ENCODE data around the gene TET3.

DNA sequence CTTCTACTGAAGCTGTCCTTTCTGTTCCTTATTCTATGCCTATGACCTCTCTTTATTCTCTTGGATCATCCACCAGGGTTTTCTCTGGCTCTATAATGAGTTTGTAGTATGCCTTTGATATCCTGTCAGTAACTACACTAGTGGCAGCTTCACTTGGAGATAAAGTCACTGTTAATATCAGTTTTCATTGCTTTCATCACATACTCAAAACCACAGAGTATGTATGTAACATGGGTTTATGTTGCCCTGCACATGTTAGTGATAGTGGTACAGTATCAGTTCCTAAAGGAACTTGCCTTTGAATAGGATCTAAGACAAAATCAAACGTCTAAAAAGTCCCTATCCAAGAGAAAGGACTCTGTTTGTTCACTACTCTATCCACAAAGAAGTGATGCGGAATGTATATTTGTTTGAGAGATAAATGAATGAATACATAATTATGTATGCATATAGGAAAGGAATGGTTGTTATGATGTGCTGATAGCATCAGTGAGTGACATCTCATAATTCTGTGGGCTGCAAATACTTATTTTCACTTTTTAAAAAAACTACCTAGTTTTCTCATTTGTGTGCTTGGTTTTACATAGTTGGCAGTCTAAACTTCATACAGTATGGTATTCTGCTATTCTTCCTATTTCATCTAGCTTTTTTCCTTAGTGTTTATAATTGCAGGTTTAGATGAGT lies 45.1 kb downstream of the TET3 start:
- TF ChIP-seq POLR2A (IDR thresholded peaks at IDR 0.05), result no peak
- TF ChIP-seq, protein P1, sequence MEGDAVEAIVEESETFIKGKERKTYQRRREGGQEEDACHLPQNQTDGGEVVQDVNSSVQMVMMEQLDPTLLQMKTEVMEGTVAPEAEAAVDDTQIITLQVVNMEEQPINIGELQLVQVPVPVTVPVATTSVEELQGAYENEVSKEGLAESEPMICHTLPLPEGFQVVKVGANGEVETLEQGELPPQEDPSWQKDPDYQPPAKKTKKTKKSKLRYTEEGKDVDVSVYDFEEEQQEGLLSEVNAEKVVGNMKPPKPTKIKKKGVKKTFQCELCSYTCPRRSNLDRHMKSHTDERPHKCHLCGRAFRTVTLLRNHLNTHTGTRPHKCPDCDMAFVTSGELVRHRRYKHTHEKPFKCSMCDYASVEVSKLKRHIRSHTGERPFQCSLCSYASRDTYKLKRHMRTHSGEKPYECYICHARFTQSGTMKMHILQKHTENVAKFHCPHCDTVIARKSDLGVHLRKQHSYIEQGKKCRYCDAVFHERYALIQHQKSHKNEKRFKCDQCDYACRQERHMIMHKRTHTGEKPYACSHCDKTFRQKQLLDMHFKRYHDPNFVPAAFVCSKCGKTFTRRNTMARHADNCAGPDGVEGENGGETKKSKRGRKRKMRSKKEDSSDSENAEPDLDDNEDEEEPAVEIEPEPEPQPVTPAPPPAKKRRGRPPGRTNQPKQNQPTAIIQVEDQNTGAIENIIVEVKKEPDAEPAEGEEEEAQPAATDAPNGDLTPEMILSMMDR (IDR thresholded peaks at IDR 0.05), result no peak
- no peak for TF ChIP-seq POLR2AphosphoS5 (IDR thresholded peaks at IDR 0.05)

Data from sigmoid colon (tissue), 4 donors.